SK-N-SH treated with all-trans-retinoic acid at 6 μM for 48 hours (cell line): ENCODE measurements around the gene PRKAR1B.
"Not testable (repeated sequence)": the region's sequence is repeated elsewhere in the genome, so short reads cannot be mapped to it uniquely, and the experiment has no call there.

Experiments
- ATAC-seq: fragments of 200-7000 bp; cut with Tn5 transposase; 3 replicates; pipeline ENCODE4 v1.9.1; 2020; ENCODE audit warnings: mild to moderate bottlenecking, moderate library complexity
- ARNTL ChIP-seq: fragments of 450-650 bp; formaldehyde crosslinking; IDR thresholded peaks from 2 replicates; pipeline ENCODE4 v1.5.0; 2020; ENCODE audit warnings: low read depth, mild to moderate bottlenecking, moderate library complexity, borderline replicate concordance
- BACH2 ChIP-seq: fragments of 250-450 bp; sonication (Bioruptor Pico); IDR thresholded peaks from 2 replicates; pipeline ENCODE4 v1.9.0; 2021; ENCODE audit warnings: mild to moderate bottlenecking, borderline replicate concordance
- CSDC2 ChIP-seq: fragments of 250-450 bp; sonication (Bioruptor Pico); IDR thresholded peaks from 2 replicates; pipeline ENCODE4 v1.5.0; 2020; ENCODE audit warnings: mild to moderate bottlenecking, moderate library complexity
- CSRNP3 ChIP-seq: fragments of 250-450 bp; sonication (Bioruptor Pico); IDR thresholded peaks from 2 replicates; pipeline ENCODE4 v1.5.1; 2021; ENCODE audit warnings: mild to moderate bottlenecking, moderate library complexity
- ESRRG ChIP-seq: fragments of 250-450 bp; sonication (Bioruptor Pico); IDR thresholded peaks from 2 replicates; pipeline ENCODE4 v1.6.1; 2021; ENCODE audit warnings: mild to moderate bottlenecking
- ISL1 ChIP-seq: fragments of 250-450 bp; sonication (Bioruptor Pico); IDR thresholded peaks from 2 replicates; pipeline ENCODE4 v2.1.2; 2022; ENCODE audit warnings: mild to moderate bottlenecking, moderate library complexity
- OSR1 ChIP-seq: fragments of 250-450 bp; sonication (Bioruptor Pico); IDR thresholded peaks from 2 replicates; pipeline ENCODE4 v1.8.0; 2022; ENCODE audit warnings: moderate library complexity, mild to moderate bottlenecking, inconsistent platforms
- PATZ1 ChIP-seq: fragments of 250-450 bp; sonication (Bioruptor Pico); IDR thresholded peaks from 2 replicates; pipeline ENCODE4 v1.8.0; 2020; ENCODE audit warnings: mild to moderate bottlenecking, moderate library complexity, borderline replicate concordance
- PPARA ChIP-seq: fragments of 250-450 bp; sonication (Bioruptor Pico); IDR thresholded peaks from 2 replicates; pipeline ENCODE4 v1.5.0; 2020; ENCODE audit warnings: mild to moderate bottlenecking, borderline replicate concordance
- RARB ChIP-seq: fragments of 250-450 bp; sonication (Bioruptor Pico); IDR thresholded peaks from 2 replicates; pipeline ENCODE4 v1.8.0; 2021; ENCODE audit warnings: mild to moderate bottlenecking, moderate library complexity
- SNAI2 ChIP-seq: fragments of 250-450 bp; sonication (Bioruptor Pico); IDR thresholded peaks from 2 replicates; pipeline ENCODE4 v1.5.0; 2020; ENCODE audit warnings: mild to moderate bottlenecking, moderate library complexity
- TCF4 ChIP-seq: fragments of 250-450 bp; sonication (Bioruptor Pico); IDR thresholded peaks from 2 replicates; pipeline ENCODE4 v1.8.0; 2021; ENCODE audit warnings: mild to moderate bottlenecking, moderate library complexity, borderline replicate concordance
- TOX ChIP-seq: fragments of 250-450 bp; sonication (Bioruptor Pico); IDR thresholded peaks from 2 replicates; pipeline ENCODE4 v1.8.0; 2021; ENCODE audit warnings: mild to moderate bottlenecking, moderate library complexity, borderline replicate concordance
- TSHZ2 ChIP-seq: fragments of 250-450 bp; sonication (Bioruptor Pico); IDR thresholded peaks from 2 replicates; pipeline ENCODE4 v1.5.0; 2020; ENCODE audit warnings: mild to moderate bottlenecking, moderate library complexity
- ZC3H10 ChIP-seq: fragments of 250-450 bp; sonication (Bioruptor Pico); IDR thresholded peaks from 2 replicates; pipeline ENCODE4 v1.5.1; 2021; ENCODE audit warnings: mild to moderate bottlenecking, moderate library complexity
- ZFP3 ChIP-seq: fragments of 250-450 bp; sonication (Bioruptor Pico); IDR thresholded peaks from 2 replicates; pipeline ENCODE4 v1.5.0; 2020; ENCODE audit warnings: mild to moderate bottlenecking, moderate library complexity
- ZFP30 ChIP-seq: fragments of 450-650 bp; formaldehyde crosslinking; IDR thresholded peaks from 2 replicates; pipeline ENCODE4 v1.5.0; 2022; ENCODE audit warnings: mild to moderate bottlenecking, moderate library complexity
- ZNF565 ChIP-seq: fragments of 450-650 bp; formaldehyde crosslinking; conservative IDR thresholded peaks from 2 replicates; pipeline ENCODE4 v1.5.0; 2020; ENCODE audit warnings: low read depth, mild to moderate bottlenecking, moderate library complexity
- ZNF70 ChIP-seq: fragments of 450-650 bp; formaldehyde crosslinking; IDR thresholded peaks from 2 replicates; pipeline ENCODE4 v1.5.0; 2020; ENCODE audit warnings: mild to moderate bottlenecking, moderate library complexity
- ZNF8 ChIP-seq: fragments of 450-650 bp; formaldehyde crosslinking; IDR thresholded peaks from 2 replicates; pipeline ENCODE4 v1.5.0; 2020; ENCODE audit warnings: mild to moderate bottlenecking, moderate library complexity
- TF ChIP-seq, protein P1 (sequence below): fragments of 250-450 bp; sonication (Bioruptor Pico); IDR thresholded peaks from 2 replicates; pipeline ENCODE4 v1.8.0; 2021; ENCODE audit warnings: low read depth, mild to moderate bottlenecking, moderate library complexity, borderline replicate concordance
- TF ChIP-seq, protein P2 (sequence below): fragments of 250-450 bp; sonication (Bioruptor Pico); IDR thresholded peaks from 2 replicates; pipeline ENCODE4 v1.5.1; 2020; ENCODE audit warnings: low read depth, mild to moderate bottlenecking, moderate library complexity

The PRKAR1B gene

DNA sequence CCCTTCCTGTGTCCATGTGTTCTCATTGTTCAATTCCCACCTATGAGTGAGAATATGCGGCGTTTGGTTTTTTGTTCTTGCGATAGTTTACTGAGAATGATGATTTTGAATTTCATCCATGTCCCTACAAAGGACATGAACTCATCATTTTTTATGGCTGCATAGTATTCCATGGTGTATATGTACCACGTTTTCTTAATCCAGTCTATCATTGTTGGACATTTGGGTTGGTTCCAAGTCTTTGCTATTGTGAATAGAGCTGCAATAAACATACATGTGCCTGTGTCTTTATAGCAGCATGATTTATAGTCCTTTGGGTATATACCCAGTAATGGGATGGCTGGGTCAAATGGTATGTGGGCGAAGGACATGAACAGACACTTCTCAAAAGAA, 17.0 kb upstream of the PRKAR1B start:
- ATAC-seq, result not testable (repeated sequence)
- peak; percentile 86 for TF ChIP-seq ZNF8 (CRISPR knock-in tag)

DNA sequence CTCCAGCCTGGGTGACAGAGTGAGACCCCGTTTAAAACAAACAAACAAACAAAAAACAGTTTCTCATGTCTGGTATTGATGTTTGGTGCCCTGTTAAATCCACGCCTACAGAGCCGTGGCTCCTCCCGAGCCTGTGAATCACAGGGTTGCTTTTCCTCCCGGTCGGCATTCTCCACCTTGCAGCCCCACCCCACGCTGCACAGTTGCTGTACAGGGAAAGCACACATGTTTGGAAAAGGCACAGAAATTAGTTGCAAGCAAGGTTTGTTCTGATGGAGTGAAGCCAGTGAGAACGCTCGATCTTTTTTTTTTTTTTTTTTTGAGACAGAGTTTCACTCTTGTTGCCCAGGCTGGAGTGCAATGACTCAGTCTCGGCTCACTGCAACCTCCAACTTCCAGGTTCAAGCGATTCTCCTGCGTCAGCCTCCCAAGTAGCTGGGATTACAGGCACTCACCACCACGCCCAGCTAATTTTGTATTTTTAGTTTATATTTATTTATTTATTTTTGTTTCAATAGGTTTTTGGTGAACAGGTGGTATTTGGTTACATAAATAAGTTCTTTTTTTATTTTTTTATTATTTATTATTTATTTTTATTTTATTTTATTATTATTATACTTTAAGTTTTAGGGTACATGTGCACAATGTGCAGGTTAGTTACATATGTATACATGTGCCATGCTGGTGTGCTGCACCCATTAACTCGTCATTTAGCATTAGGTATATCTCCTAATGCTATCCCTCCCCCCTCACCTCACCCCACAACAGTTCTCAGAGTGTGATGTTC, 16.5 kb upstream of the PRKAR1B start:
- ATAC-seq, result not testable (repeated sequence)

- ATAC-seq, result no peak
- TF ChIP-seq ZNF8 (CRISPR knock-in tag) (no peak), ZFP3 (CRISPR knock-in tag) (no peak), TOX (CRISPR knock-in tag) (no peak), ESRRG (CRISPR knock-in tag) (no peak), ZFP30 (CRISPR knock-in tag) (no peak), ISL1 (CRISPR knock-in tag) (no peak), OSR1 (CRISPR knock-in tag) (no peak), RARB (CRISPR knock-in tag) (no peak), CSDC2 (CRISPR knock-in tag) (no peak), PATZ1 (CRISPR knock-in tag) (no peak), ZC3H10 (CRISPR knock-in tag) (no peak), ARNTL (CRISPR knock-in tag) (no peak), PPARA (CRISPR knock-in tag) (no peak), CSRNP3 (CRISPR knock-in tag) (no peak), ZNF565 (no peak), BACH2 (CRISPR knock-in tag) (no peak), SNAI2 (no peak)
- TF ChIP-seq, protein P1, sequence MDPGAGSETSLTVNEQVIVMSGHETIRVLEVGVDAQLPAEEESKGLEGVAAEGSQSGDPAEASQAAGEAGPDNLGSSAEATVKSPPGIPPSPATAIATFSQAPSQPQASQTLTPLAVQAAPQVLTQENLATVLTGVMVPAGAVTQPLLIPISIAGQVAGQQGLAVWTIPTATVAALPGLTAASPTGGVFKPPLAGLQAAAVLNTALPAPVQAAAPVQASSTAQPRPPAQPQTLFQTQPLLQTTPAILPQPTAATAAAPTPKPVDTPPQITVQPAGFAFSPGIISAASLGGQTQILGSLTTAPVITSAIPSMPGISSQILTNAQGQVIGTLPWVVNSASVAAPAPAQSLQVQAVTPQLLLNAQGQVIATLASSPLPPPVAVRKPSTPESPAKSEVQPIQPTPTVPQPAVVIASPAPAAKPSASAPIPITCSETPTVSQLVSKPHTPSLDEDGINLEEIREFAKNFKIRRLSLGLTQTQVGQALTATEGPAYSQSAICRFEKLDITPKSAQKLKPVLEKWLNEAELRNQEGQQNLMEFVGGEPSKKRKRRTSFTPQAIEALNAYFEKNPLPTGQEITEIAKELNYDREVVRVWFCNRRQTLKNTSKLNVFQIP (CRISPR knock-in tag), result no peak
- TF ChIP-seq, protein P2, sequence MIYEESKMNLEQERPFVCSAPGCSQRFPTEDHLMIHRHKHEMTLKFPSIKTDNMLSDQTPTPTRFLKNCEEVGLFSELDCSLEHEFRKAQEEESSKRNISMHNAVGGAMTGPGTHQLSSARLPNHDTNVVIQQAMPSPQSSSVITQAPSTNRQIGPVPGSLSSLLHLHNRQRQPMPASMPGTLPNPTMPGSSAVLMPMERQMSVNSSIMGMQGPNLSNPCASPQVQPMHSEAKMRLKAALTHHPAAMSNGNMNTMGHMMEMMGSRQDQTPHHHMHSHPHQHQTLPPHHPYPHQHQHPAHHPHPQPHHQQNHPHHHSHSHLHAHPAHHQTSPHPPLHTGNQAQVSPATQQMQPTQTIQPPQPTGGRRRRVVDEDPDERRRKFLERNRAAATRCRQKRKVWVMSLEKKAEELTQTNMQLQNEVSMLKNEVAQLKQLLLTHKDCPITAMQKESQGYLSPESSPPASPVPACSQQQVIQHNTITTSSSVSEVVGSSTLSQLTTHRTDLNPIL (CRISPR knock-in tag), result no peak
Measured at GRCh38 chr7:742791-743190, 15.7 kb upstream of the PRKAR1B start.

DNA sequence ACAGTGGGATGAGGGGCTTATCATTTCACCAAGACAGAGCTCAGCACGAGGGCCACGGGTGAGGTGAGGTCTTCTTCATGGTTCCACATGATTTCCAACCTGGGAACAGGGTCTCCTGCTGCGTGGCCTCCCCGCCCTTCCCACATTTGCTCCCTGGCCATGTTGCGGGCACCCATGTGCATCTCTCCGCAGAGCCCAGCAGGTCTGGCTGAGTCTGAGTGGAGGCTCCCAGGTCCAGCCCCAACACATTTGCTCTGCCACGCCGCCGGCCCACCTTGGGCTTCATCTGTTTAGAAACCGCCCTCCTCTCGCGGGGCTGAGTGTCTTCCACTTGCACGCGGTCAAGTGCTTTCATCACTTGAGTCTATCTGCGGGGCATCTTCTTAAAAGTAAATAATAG, 14.8 kb upstream of the PRKAR1B start:
- no peak for ATAC-seq

More for the DNA sequence above, 14.8 kb upstream of the PRKAR1B start:
- TF ChIP-seq TCF4 (CRISPR knock-in tag) (no peak), ZC3H10 (CRISPR knock-in tag) (no peak), TSHZ2 (CRISPR knock-in tag) (no peak), ZFP30 (CRISPR knock-in tag) (no peak), CSRNP3 (CRISPR knock-in tag) (no peak), ESRRG (CRISPR knock-in tag) (no peak), PATZ1 (CRISPR knock-in tag) (no peak), ZNF70 (CRISPR knock-in tag) (no peak), BACH2 (CRISPR knock-in tag) (no peak), ZNF8 (CRISPR knock-in tag) (no peak)
